Mesodermal cell (in vitro differentiated cells): ENCODE measurements around the gene CHST12.
A peak's percentile ranks its signal among the peaks of the same experiment; 100 is the strongest.
"Not testable (repeated sequence)": the region's sequence is repeated elsewhere in the genome, so short reads cannot be mapped to it uniquely, and the experiment has no call there.

ENCODE experiments used
- H3K27ac ChIP-seq: 2 replicates; pipeline ENCODE4 v1.7.0; 2013; ENCODE audit warnings: mild to moderate bottlenecking, low read depth, low read length, moderate library complexity; ENCODE audit not compliant: severe bottlenecking
- H3K36me3 ChIP-seq: 2 replicates; pipeline ENCODE4 v1.7.1; 2013; ENCODE audit warnings: mild to moderate bottlenecking, low read length, moderate library complexity; ENCODE audit not compliant: control insufficient read depth, insufficient read depth
- H3K4me1 ChIP-seq: one replicate; pipeline ENCODE4 v1.7.1; 2013; ENCODE audit warnings: mild to moderate bottlenecking, low read length; ENCODE audit not compliant: insufficient read depth, control insufficient read depth, poor library complexity, severe bottlenecking
- H3K4me3 ChIP-seq: 2 replicates; pipeline ENCODE4 v1.7.0; 2013; ENCODE audit warnings: low read length, control low read depth, mild to moderate bottlenecking; ENCODE audit not compliant: insufficient read depth, poor library complexity, severe bottlenecking; ENCODE audit errors: extremely low read depth
- H3K9me3 ChIP-seq: 2 replicates; pipeline ENCODE4 v1.7.1; 2013; ENCODE audit warnings: mild to moderate bottlenecking, low read length, moderate library complexity; ENCODE audit not compliant: control insufficient read depth
- WGBS, 2 experiments: methylation state at CpG; one replicate each; pipeline ENCODE4 v1.1.5; 2013; ENCODE audit warnings: missing lambda C conversion rate in 2 of 2; ENCODE audit not compliant: insufficient coverage in 2 of 2; 5-methylcytosine and 5-hydroxymethylcytosine counted together

The CHST12 gene

GRCh38 chr7:2465928-2466327 lies 62.5 kb downstream of the CHST12 start:
- no peaks in the 10 kb centered on the region for H3K36me3 ChIP-seq
- H3K27ac ChIP-seq = peak overlapping the region; percentile 49
- peaks cover 10% of the 10 kb centered on the region for H3K4me1 ChIP-seq
- H3K4me3 ChIP-seq = no peak overlapping the region
- no peaks in the 10 kb centered on the region for H3K9me3 ChIP-seq
- WGBS, 2 experiments = 62 to 72% methylated on average over 10 to 11 of the region's 12 CpGs

- Histone ChIP-seq H3K9me3 (no peaks in the 10 kb centered on the region), H3K4me1 (peaks cover 17% of the 10 kb centered on the region), H3K36me3 (no peaks in the 10 kb centered on the region), H3K4me3 (no peak overlapping the region), H3K27ac (no peak overlapping the region)
- WGBS, 2 experiments = 90% methylated on average over 5 to 8 of the region's 10 CpGs
Measured at GRCh38 chr7:2466675-2467074, 63.3 kb downstream of the CHST12 start.

DNA sequence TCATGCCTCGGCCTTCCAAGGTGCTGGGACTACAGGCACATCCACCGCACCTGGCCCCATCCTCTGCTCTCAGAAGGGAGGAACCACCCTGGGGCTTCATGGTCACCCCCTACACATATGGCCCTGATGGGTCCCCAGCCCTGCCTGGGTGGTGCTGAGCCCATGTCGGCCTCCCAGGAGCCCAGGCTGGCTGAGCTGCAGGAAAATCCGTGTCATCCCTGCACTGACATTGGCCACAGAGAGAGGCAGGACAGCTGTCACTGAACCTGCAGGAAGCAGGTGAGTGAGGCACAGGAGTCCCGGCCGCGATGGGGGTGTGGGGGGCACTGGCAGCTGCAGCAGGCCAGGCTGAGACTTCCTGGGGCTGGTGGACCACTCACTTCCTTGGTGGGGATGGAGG lies 64.8 kb downstream of the CHST12 start:
- Histone ChIP-seq H3K27ac (no peak overlapping the region), H3K36me3 (no peaks in the 10 kb centered on the region), H3K4me3 (no peak overlapping the region), H3K4me1 (peaks cover 17% of the 10 kb centered on the region), H3K9me3 (no peaks in the 10 kb centered on the region)
- WGBS, 2 experiments = 77 to 97% methylated on average over 4 to 7 of the region's 7 CpGs

- H3K4me3 ChIP-seq, H3K36me3 ChIP-seq, H3K27ac ChIP-seq, H3K9me3 ChIP-seq: not testable (repeated sequence)
- H3K4me1 ChIP-seq = peaks cover 17% of the 10 kb centered on the region
- 92 to 95% methylated on average over 7 of the region's 9 CpGs for WGBS, 2 experiments
Measured at GRCh38 chr7:2469460-2470203, 66.2 kb downstream of the CHST12 start.

GRCh38 chr7:2470204-2471021 lies 67.0 kb downstream of the CHST12 start:
- no peaks in the 10 kb centered on the region for H3K36me3 ChIP-seq
- peaks cover 17% of the 10 kb centered on the region for H3K4me1 ChIP-seq
- WGBS, 2 experiments = 86 to 94% methylated on average over 14 to 17 of the region's 19 CpGs
- H3K9me3 ChIP-seq = no peaks in the 10 kb centered on the region
- H3K27ac ChIP-seq = no peak overlapping the region
- no peak overlapping the region for H3K4me3 ChIP-seq

GRCh38 chr7:2471022-2471329 lies 67.6 kb downstream of the CHST12 start:
- WGBS, 2 experiments = 83 to 93% methylated on average over 2 to 3 of the region's 5 CpGs

DNA sequence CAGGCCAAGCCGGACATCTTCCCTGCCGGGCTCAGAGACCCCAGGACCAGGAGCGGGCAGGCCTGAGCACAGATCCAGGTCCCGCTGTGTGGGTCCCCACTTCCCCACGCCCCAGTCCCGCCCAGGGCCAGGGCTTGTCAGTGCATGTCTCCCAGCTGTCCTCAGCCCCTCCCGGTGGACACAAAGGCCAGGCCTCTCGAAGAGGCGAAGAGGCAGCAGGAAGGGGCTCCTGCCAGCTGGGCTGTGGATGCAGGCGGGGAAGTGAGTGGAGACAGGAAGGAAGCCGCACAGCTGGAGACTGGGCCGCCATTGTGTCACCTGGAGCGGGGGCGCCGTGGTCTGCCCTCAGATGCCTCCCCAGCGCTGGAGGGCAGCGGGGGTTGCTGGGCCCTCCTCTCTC lies 68.0 kb downstream of the CHST12 start:
- WGBS, 2 experiments = 58 to 61% methylated on average over 12 to 13 of the region's 17 CpGs
- Histone ChIP-seq H3K9me3 (no peaks in the 10 kb centered on the region), H3K4me1 (peaks cover 17% of the 10 kb centered on the region), H3K27ac (peak overlapping the region; percentile 2), H3K36me3 (no peaks in the 10 kb centered on the region), H3K4me3 (no peak overlapping the region)

More at GRCh38 chr7:2471022-2471329, 67.6 kb downstream of the CHST12 start:
- Histone ChIP-seq H3K9me3 (no peaks in the 10 kb centered on the region), H3K4me1 (peaks cover 17% of the 10 kb centered on the region), H3K36me3 (no peaks in the 10 kb centered on the region), H3K4me3 (no peak overlapping the region), H3K27ac (peak overlapping the region; percentile 2)

DNA sequence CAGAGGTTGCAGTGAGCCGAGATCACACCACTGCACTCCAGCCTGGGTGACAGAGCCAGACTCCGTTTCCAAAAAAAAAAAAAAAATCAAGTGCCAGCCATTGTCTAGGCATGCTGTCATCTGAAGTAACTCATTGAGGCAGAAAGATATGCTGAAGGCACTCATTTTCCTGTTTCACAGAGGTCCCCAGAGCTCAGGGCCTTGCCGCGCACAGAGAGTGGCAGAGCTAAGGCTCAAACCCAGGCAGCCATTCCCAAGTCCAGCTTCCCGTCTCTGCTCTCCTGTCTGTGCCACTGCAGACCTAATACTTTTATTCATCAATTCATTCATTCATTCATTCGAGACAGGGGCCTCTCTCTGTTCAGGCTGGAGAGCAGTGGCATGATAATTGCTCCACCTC lies 69.3 kb downstream of the CHST12 start:
- WGBS, 2 experiments = 89 to 97% methylated on average over 5 to 6 of the region's 6 CpGs
- Histone ChIP-seq H3K4me1 (peaks cover 17% of the 10 kb centered on the region), H3K9me3 (no peaks in the 10 kb centered on the region), H3K27ac (no peak overlapping the region), H3K4me3 (no peak overlapping the region), H3K36me3 (no peaks in the 10 kb centered on the region)

DNA sequence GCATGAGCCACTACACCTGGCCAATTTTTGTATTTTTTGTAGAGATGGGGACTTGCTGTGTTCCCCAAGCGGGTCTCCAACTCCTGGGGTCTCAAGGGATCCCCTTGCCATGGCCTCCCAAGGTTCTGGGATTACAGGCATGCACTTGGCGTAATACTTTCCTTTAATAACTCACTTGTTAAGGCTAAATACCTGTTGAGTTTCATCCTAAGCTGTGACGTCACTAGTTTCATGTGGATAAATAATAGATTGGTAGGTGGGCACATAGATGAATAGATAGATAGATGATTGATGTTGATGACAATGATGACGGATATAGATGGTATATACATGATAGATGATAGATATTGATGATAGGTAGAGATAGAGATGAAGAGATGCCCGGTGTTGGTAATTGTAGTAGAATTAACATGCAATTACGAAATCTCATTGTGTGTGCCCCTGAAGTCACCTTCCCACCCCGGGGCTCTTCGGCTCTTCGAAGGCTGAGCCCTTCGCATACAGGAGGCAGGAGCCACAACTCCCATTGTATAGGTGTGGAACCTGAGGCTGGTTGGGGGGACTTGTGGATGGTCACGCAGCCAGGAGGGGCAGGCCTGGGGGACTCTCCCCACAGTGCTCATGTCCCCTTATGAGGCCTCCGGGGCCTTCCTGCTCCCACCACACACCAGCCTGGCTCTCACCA lies 70.2 kb downstream of the CHST12 start:
- Histone ChIP-seq H3K4me3 (no peak overlapping the region), H3K4me1 (peaks cover 21% of the 10 kb centered on the region), H3K27ac (no peak overlapping the region), H3K9me3 (no peaks in the 10 kb centered on the region), H3K36me3 (no peaks in the 10 kb centered on the region)
- whole genome bisulfite sequencing, 2 experiments = 95 to 97% methylated on average over 6 to 9 of the region's 12 CpGs

- Histone ChIP-seq H3K4me3 (no peak overlapping the region), H3K9me3 (no peaks in the 10 kb centered on the region), H3K36me3 (no peaks in the 10 kb centered on the region), H3K4me1 (peaks cover 22% of the 10 kb centered on the region), H3K27ac (no peak overlapping the region)
- WGBS, 2 experiments = 65% methylated on average over 11 to 14 of the region's 15 CpGs
Measured at GRCh38 chr7:2474224-2474623, 70.8 kb downstream of the CHST12 start.
